Lower leg skin (tissue), 3 donors: ENCODE results near the gene UBAP1.

Source experiments
- POLR2A ChIP-seq, 2 donors: fragments of 450-650 bp; IDR thresholded peaks; one replicate each; pipeline ENCODE4 v1.6.1; 2016 to 2017; ENCODE audit warnings: antibody characterized with exemption in 2 of 2, mild to moderate bottlenecking in 1 of 2, moderate library complexity in 1 of 2
- TF ChIP-seq, protein P1 (sequence below), 3 donors: fragments of 450-650 bp; IDR thresholded peaks; one replicate each; pipeline ENCODE4 v1.5.1; 2016; ENCODE audit warnings: antibody characterized with exemption in 3 of 3, mild to moderate bottlenecking in 3 of 3, moderate library complexity in 2 of 3

DNA sequence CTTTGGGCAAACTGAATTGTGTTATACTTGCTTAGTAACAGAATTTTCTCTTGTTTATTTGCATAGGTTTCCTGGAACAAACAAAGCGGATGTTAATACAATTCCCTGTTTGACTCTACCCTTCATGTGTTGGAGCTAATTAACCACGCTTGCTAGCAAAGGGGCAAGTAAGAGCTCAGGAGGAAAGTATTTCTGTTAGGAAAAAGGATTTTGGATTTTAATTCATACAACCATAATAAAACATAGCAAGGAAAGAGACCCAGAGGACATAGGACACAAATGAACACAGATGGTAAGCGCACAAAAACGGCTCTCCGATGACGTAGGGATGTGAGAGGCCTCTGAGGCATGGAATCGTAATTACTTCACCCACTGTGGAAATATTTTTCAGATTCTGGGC is 47.3 kb upstream of the UBAP1 start:
- no peak for TF ChIP-seq POLR2A (IDR thresholded peaks at IDR 0.05)
- TF ChIP-seq, protein P1, sequence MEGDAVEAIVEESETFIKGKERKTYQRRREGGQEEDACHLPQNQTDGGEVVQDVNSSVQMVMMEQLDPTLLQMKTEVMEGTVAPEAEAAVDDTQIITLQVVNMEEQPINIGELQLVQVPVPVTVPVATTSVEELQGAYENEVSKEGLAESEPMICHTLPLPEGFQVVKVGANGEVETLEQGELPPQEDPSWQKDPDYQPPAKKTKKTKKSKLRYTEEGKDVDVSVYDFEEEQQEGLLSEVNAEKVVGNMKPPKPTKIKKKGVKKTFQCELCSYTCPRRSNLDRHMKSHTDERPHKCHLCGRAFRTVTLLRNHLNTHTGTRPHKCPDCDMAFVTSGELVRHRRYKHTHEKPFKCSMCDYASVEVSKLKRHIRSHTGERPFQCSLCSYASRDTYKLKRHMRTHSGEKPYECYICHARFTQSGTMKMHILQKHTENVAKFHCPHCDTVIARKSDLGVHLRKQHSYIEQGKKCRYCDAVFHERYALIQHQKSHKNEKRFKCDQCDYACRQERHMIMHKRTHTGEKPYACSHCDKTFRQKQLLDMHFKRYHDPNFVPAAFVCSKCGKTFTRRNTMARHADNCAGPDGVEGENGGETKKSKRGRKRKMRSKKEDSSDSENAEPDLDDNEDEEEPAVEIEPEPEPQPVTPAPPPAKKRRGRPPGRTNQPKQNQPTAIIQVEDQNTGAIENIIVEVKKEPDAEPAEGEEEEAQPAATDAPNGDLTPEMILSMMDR (IDR thresholded peaks at IDR 0.05) = no peak
